Measurements from ENCODE around the gene PRRG1. TPM values are rescaled to one million over a fixed set of nuclear protein-coding genes. Genes with fewer than 3 reads are reported as not detected.

The PRRG1 gene
- total RNA-seq (2022; extraction: Qiagen RNA extraction), result 3.9 to 6.6 TPM (median 5.5 TPM) in 5 replicates

DNA sequence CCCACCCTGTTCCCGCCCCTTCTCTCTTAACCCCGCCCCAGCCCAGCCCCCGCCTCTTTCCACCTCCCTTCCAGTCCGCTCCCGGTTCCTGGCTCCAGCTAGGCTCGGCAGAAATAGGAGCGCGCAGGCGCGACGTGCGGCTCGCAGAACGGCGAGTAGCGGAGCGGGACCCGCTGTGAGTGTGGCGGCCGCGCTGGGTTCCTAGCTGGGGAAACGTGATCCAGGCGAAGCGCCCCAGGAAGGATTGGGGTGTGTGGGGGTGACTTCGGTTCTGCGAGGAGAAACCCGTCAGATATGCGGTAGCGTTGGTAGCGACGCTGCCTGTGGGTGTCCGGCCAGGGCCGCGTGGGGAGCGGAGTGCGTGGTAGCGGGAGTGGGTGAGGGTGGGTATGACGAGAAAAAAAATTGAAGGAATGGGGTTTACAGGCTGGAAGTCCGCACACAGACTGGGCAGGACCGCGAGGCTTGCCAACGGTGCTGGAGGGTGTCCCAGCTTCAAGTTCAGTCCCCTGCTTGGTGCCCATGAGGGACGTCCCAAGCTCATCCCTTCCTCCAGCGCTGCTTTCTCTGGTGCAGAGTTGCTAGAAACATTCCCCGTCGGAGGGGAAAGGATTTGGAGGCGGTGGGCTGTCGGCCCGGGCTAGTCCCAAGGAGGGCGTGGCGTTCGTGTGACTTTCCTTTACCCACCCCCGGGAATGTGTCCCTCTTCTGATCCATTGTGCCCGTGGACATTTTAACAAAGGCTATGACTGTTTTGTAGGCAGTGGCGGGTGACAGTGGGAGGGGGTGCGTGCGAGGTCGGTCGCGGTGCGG is at the start of gene PRRG1:
PRRG1 (plus strand) TSS at position 144 of the 813 bp plus-strand sequence. CDS start 56,886 bp downstream, outside the sequence.

Other genes starting within 250 kb of the PRRG1 start
- gene LANCL3, start 222.3 kb downstream of the PRRG1 start, total RNA-seq (2022; extraction: Qiagen RNA extraction), result not detected in 5 replicates

Measured in A549 treated with Hydrocortisone at 1 μM for 4 hours (cell line).